HEK293 (cell line): ENCODE data around the gene NANOS1.
A peak's percentile ranks its signal among the peaks of the same experiment; 100 is the strongest.

ENCODE experiments used
- CTCF ChIA-PET: fragments of 350-600 bp; formaldehyde crosslinking; extraction: SDS; loops from one replicate; lab custom pipeline; 2021; ENCODE audit warnings: antibody characterized with exemption; lab: Yijun Ruan, JAX
- POLR2A ChIA-PET: fragments of 300-600 bp; formaldehyde crosslinking; extraction: SDS; loops from one replicate; lab custom pipeline; 2020; ENCODE audit warnings: antibody characterized with exemption, inconsistent platforms; lab: Yijun Ruan, JAX
- H3K27ac ChIP-seq: fragments of 200-500 bp; sonication (Bioruptor generic); 2 replicates; pipeline ENCODE4 v1.5.1; 2014; ENCODE audit warnings: low read depth, low read length, control low read depth, inconsistent platforms; ENCODE audit errors: extremely low read depth
- H3K36me3 ChIP-seq, 2 experiments: fragments of 200-500 bp in 1 of 2; sonication (Bioruptor generic) in 1 of 2; 1 replicate in 1 of 2; 2 replicates in 1 of 2; pipeline ENCODE4 v1.5.1; 2014 to 2017; ENCODE audit warnings: inconsistent platforms in 2 of 2, low read length in 2 of 2; ENCODE audit not compliant: control insufficient read depth in 2 of 2, insufficient read depth in 1 of 2
- H3K4me1 ChIP-seq: fragments of 200-500 bp; sonication (Bioruptor generic); 2 replicates; pipeline ENCODE4 v1.5.1; 2014; ENCODE audit warnings: mild to moderate bottlenecking, low read length, inconsistent platforms; ENCODE audit not compliant: control insufficient read depth, insufficient read depth
- H3K4me3 ChIP-seq: 2 replicates; pipeline ENCODE4 v1.5.1; 2011; ENCODE audit warnings: low read depth, mild to moderate bottlenecking, control low read depth, low read length, moderate library complexity
- H3K9me3 ChIP-seq: fragments of 200-500 bp; sonication (Bioruptor generic); 2 replicates; pipeline ENCODE4 v1.5.1; 2014; ENCODE audit warnings: low read depth, low read length, inconsistent platforms; ENCODE audit not compliant: control insufficient read depth, insufficient read depth
- PRDM1 ChIP-seq: fragments of 450-650 bp; formaldehyde crosslinking; IDR thresholded peaks from 2 replicates; pipeline ENCODE4; 2016; ENCODE audit warnings: missing biosample characterization, missing genetic modification characterization
- PRDM2 ChIP-seq: fragments of 450-650 bp; formaldehyde crosslinking; IDR thresholded peaks from 2 replicates; pipeline ENCODE4 v1.5.1; 2016; ENCODE audit warnings: missing biosample characterization, missing genetic modification characterization, borderline replicate concordance
- PRDM4 ChIP-seq: fragments of 450-650 bp; formaldehyde crosslinking; IDR thresholded peaks from 2 replicates; pipeline ENCODE4 v1.5.1; 2017; ENCODE audit warnings: missing biosample characterization, missing genetic modification characterization
- PRDM6 ChIP-seq: fragments of 450-650 bp; formaldehyde crosslinking; IDR thresholded peaks from 2 replicates; pipeline ENCODE4 v1.5.1; 2017; ENCODE audit warnings: missing biosample characterization, missing genetic modification characterization
- ZFP3 ChIP-seq: fragments of 450-650 bp; formaldehyde crosslinking; IDR thresholded peaks from 2 replicates; pipeline ENCODE4 v1.5.1; 2016; ENCODE audit warnings: low read depth, missing biosample characterization, missing genetic modification characterization
- ZNF169 ChIP-seq: fragments of 450-650 bp; formaldehyde crosslinking; IDR thresholded peaks from 2 replicates; pipeline ENCODE4 v1.5.1; 2016; ENCODE audit warnings: missing biosample characterization, missing genetic modification characterization
- ZNF248 ChIP-seq: fragments of 450-650 bp; formaldehyde crosslinking; IDR thresholded peaks from 2 replicates; pipeline ENCODE4 v1.5.1; 2017; ENCODE audit warnings: missing biosample characterization, missing genetic modification characterization
- ZNF416 ChIP-seq: fragments of 450-650 bp; formaldehyde crosslinking; IDR thresholded peaks from 2 replicates; pipeline ENCODE4 v1.5.1; 2016; ENCODE audit warnings: missing biosample characterization, missing genetic modification characterization
- ZNF585B ChIP-seq: fragments of 450-650 bp; formaldehyde crosslinking; IDR thresholded peaks from 2 replicates; pipeline ENCODE4 v1.5.1; 2016; ENCODE audit warnings: missing biosample characterization, missing genetic modification characterization
- ZNF792 ChIP-seq: fragments of 450-650 bp; formaldehyde crosslinking; IDR thresholded peaks from 2 replicates; pipeline ENCODE4 v1.5.1; 2016; ENCODE audit warnings: missing biosample characterization, missing genetic modification characterization

Gene NANOS1

GRCh38 chr10:119031496-119032059 lies 2.1 kb downstream of the NANOS1 start (continued):
- TF ChIP-seq PRDM4 (tag by site-specific recombination) (peak; percentile 68), ZFP3 (no peak), ZNF585B (no peak), ZNF792 (tag by site-specific recombination) (no peak), PRDM1 (peak; percentile 13; the same call in 1 of the 2 replicates)

GRCh38 chr10:119039161-119039560 lies 9.6 kb downstream of the NANOS1 start:
- H3K4me3 ChIP-seq, result no peak overlapping the region

More at GRCh38 chr10:119039161-119039560, 9.6 kb downstream of the NANOS1 start:
- CTCF ChIA-PET, result no interaction called here
- no peaks in the 10 kb centered on the region for H3K4me1 ChIP-seq
- POLR2A ChIA-PET, result no interaction called here
- TF ChIP-seq ZNF416 (tag by site-specific recombination) (no peak), PRDM2 (tag by site-specific recombination) (no peak), ZNF585B (no peak), ZNF169 (tag by site-specific recombination) (no peak), PRDM6 (tag by site-specific recombination) (no peak), ZNF248 (tag by site-specific recombination) (no peak)
- TF ChIP-seq, all 188 proteins: peak for 0
- no peaks in the 10 kb centered on the region for H3K9me3 ChIP-seq
- peaks cover 90% of the 10 kb centered on the region in 2 experiments for H3K36me3 ChIP-seq
- 0 out of 2 replicates have a peak overlapping the region, but pooled peaks have one; percentile 16 for H3K27ac ChIP-seq
